ENCODE measurements around the gene STAP2.

DNA sequence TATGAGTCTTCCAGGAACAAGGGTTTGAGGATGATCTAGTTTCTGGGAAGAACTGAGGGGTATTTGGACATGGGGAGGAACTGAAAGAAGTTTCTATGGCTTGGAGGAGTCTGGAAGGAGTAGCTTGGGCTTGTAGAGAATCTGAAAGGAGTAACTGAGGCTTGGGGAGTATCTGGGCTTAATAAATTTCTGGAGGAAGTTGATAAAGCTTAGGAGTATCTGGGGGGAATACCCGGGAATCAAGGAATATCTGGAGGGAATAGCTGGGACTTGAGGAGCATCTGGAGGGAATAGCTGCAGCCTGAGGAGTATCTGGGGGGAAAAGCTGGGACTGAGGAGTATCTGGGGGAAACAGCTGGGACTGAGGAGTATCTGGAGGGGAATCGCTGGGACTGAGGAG lies 18.2 kb downstream of the STAP2 start:
- TF ChIP-seq POLR2A (IDR thresholded peaks at IDR 0.05; ENCODE audit: low read length) (no peak), GATA1 (IDR thresholded peaks at IDR 0.05; ENCODE audit: low read depth, low read length) (no peak)
